ENCODE data around the gene THRB. TPM values are rescaled to one million over a fixed set of nuclear protein-coding genes. Genes with fewer than 3 reads are reported as not detected.

The THRB gene
- total and polyA plus RNA-seq, 9 of the 15 experiments (the other 6 are each of a cell fraction or from before 2014, with no cell fraction given), result 1.7 to 14.9 (median 6.9) TPM

DNA sequence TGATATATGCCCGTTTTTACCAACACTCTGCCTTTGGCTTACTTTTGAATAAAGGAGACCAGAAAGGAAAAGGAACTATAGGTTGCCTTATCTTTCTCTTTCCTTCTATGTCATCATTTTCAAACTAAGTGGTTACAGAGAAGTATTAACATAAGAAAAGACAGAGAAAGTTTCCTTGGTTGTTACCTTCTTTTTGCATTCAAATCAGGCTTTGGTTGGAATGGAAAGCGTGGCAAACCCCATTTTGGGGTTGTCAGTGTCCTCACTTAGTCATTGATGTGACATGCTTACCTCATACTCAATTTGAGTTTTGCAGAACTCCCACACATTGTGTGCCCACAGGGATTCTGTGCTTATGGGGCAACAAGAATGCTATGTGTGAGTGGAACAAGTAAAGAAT, 3.7 kb upstream of the THRB start (continued):
- TF ChIP-seq, protein P1, sequence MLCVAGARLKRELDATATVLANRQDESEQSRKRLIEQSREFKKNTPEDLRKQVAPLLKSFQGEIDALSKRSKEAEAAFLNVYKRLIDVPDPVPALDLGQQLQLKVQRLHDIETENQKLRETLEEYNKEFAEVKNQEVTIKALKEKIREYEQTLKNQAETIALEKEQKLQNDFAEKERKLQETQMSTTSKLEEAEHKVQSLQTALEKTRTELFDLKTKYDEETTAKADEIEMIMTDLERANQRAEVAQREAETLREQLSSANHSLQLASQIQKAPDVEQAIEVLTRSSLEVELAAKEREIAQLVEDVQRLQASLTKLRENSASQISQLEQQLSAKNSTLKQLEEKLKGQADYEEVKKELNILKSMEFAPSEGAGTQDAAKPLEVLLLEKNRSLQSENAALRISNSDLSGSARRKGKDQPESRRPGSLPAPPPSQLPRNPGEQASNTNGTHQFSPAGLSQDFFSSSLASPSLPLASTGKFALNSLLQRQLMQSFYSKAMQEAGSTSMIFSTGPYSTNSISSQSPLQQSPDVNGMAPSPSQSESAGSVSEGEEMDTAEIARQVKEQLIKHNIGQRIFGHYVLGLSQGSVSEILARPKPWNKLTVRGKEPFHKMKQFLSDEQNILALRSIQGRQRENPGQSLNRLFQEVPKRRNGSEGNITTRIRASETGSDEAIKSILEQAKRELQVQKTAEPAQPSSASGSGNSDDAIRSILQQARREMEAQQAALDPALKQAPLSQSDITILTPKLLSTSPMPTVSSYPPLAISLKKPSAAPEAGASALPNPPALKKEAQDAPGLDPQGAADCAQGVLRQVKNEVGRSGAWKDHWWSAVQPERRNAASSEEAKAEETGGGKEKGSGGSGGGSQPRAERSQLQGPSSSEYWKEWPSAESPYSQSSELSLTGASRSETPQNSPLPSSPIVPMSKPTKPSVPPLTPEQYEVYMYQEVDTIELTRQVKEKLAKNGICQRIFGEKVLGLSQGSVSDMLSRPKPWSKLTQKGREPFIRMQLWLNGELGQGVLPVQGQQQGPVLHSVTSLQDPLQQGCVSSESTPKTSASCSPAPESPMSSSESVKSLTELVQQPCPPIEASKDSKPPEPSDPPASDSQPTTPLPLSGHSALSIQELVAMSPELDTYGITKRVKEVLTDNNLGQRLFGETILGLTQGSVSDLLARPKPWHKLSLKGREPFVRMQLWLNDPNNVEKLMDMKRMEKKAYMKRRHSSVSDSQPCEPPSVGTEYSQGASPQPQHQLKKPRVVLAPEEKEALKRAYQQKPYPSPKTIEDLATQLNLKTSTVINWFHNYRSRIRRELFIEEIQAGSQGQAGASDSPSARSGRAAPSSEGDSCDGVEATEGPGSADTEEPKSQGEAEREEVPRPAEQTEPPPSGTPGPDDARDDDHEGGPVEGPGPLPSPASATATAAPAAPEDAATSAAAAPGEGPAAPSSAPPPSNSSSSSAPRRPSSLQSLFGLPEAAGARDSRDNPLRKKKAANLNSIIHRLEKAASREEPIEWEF (CRISPR knock-in tag; IDR thresholded peaks at IDR 0.05), result no peak
- no peak for TF ChIP-seq ZBTB1 (CRISPR knock-in tag; IDR thresholded peaks at IDR 0.05; ENCODE audit: borderline replicate concordance, low read depth)
- TF ChIP-seq ZC3H11A (IDR thresholded peaks at IDR 0.05; ENCODE audit: low read depth, low read length), result no peak
- TF ChIP-seq LCOR (CRISPR knock-in tag; IDR thresholded peaks at IDR 0.05), result no peak
- no peak for TF ChIP-seq FOXP1 (CRISPR knock-in tag; IDR thresholded peaks at IDR 0.05)
- TF ChIP-seq, protein P2, sequence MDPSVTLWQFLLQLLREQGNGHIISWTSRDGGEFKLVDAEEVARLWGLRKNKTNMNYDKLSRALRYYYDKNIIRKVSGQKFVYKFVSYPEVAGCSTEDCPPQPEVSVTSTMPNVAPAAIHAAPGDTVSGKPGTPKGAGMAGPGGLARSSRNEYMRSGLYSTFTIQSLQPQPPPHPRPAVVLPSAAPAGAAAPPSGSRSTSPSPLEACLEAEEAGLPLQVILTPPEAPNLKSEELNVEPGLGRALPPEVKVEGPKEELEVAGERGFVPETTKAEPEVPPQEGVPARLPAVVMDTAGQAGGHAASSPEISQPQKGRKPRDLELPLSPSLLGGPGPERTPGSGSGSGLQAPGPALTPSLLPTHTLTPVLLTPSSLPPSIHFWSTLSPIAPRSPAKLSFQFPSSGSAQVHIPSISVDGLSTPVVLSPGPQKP (CRISPR knock-in tag; IDR thresholded peaks at IDR 0.05), result no peak
- 0 out of 2 replicates have a peak, but pooled peaks have one; percentile 40 for TF ChIP-seq HSF4 (CRISPR knock-in tag; IDR thresholded peaks at IDR 0.05; ENCODE audit: borderline replicate concordance)
- no peak for TF ChIP-seq SMAD2 (IDR thresholded peaks at IDR 0.05; ENCODE audit: low read depth, low read length)
- TF ChIP-seq HMGN3 (IDR thresholded peaks at IDR 0.05; ENCODE audit: borderline replicate concordance, extremely low read depth, insufficient read length, low read depth, low read length), result no peak
- peak; percentile 72; the same call in 1 of the 2 replicates for TF ChIP-seq ZNF175 (CRISPR knock-in tag; IDR thresholded peaks at IDR 0.05; ENCODE audit: low read depth)
- no peak for TF ChIP-seq NFATC3 (IDR thresholded peaks at IDR 0.05)
- TF ChIP-seq, protein P3, sequence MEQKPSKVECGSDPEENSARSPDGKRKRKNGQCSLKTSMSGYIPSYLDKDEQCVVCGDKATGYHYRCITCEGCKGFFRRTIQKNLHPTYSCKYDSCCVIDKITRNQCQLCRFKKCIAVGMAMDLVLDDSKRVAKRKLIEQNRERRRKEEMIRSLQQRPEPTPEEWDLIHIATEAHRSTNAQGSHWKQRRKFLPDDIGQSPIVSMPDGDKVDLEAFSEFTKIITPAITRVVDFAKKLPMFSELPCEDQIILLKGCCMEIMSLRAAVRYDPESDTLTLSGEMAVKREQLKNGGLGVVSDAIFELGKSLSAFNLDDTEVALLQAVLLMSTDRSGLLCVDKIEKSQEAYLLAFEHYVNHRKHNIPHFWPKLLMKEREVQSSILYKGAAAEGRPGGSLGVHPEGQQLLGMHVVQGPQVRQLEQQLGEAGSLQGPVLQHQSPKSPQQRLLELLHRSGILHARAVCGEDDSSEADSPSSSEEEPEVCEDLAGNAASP (IDR thresholded peaks at IDR 0.05), result no peak
- TF ChIP-seq SRSF7 (optimal IDR thresholded peaks at IDR 0.05; ENCODE audit: low read depth, low read length), result no peak
- no peak for TF ChIP-seq CBFB (CRISPR knock-in tag; IDR thresholded peaks at IDR 0.05)
- no peak for TF ChIP-seq ZNF24 (IDR thresholded peaks at IDR 0.05)
- TF ChIP-seq NR1H2 (CRISPR knock-in tag; IDR thresholded peaks at IDR 0.05), result no peak
- peak; percentile 80; the same call in 1 of the 2 replicates for TF ChIP-seq DMBX1 (CRISPR knock-in tag; IDR thresholded peaks at IDR 0.05; ENCODE audit: borderline replicate concordance)
- TF ChIP-seq NEUROD1 (IDR thresholded peaks at IDR 0.05; ENCODE audit: borderline replicate concordance, low read depth, low read length, partially characterized antibody), result no peak
- peak; percentile 72; the same call in 1 of the 2 replicates for TF ChIP-seq KLF6 (CRISPR knock-in tag; IDR thresholded peaks at IDR 0.05; ENCODE audit: borderline replicate concordance)
- TF ChIP-seq, protein P4, sequence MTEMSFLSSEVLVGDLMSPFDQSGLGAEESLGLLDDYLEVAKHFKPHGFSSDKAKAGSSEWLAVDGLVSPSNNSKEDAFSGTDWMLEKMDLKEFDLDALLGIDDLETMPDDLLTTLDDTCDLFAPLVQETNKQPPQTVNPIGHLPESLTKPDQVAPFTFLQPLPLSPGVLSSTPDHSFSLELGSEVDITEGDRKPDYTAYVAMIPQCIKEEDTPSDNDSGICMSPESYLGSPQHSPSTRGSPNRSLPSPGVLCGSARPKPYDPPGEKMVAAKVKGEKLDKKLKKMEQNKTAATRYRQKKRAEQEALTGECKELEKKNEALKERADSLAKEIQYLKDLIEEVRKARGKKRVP (CRISPR knock-in tag; IDR thresholded peaks at IDR 0.05), result peak; percentile 38; the same call in 1 of the 2 replicates

Data from K562 (cell line).